GM19372 (cell line): ENCODE measurements around the gene NEURL1.
"Not testable (repeated sequence)": the region's sequence is repeated elsewhere in the genome, so short reads cannot be mapped to it uniquely, and the experiment has no call there.

Experiments used
- ATAC-seq: cut with Tn5 transposase; IDR thresholded peaks from one replicate; pipeline ENCODE4 v1.9.1; 2021; ENCODE audit warnings: mild to moderate bottlenecking, low read depth, moderate library complexity; ENCODE audit not compliant: unreplicated experiment

The NEURL1 gene

GRCh38 chr10:103512591-103513379 lies 19.3 kb downstream of the NEURL1 start:
- no peak for ATAC-seq

GRCh38 chr10:103513380-103514060 lies 20.0 kb downstream of the NEURL1 start:
- no peak for ATAC-seq

GRCh38 chr10:103514244-103514643 lies 20.7 kb downstream of the NEURL1 start:
- ATAC-seq, result no peak

GRCh38 chr10:103517234-103518085 lies 24.0 kb downstream of the NEURL1 start:
- ATAC-seq, result no peak

GRCh38 chr10:103519798-103520197 lies 26.3 kb downstream of the NEURL1 start:
- ATAC-seq, result no peak

GRCh38 chr10:103522006-103522405 lies 28.5 kb downstream of the NEURL1 start:
- not testable (repeated sequence) for ATAC-seq

GRCh38 chr10:103523683-103524082 lies 30.2 kb downstream of the NEURL1 start:
- no peak for ATAC-seq

- ATAC-seq, result no peak
Measured at GRCh38 chr10:103525901-103526300, 32.4 kb downstream of the NEURL1 start.

- ATAC-seq, result not testable (repeated sequence)
Measured at GRCh38 chr10:103527476-103527875, 34.0 kb downstream of the NEURL1 start.

- no peak for ATAC-seq
Measured at GRCh38 chr10:103528549-103528948, 35.0 kb downstream of the NEURL1 start.

GRCh38 chr10:103529539-103529938 lies 36.0 kb downstream of the NEURL1 start:
- ATAC-seq, result no peak

- no peak for ATAC-seq
Measured at GRCh38 chr10:103533827-103534226, 40.3 kb downstream of the NEURL1 start.

GRCh38 chr10:103534621-103535498 lies 41.4 kb downstream of the NEURL1 start:
- no peak for ATAC-seq

- no peak for ATAC-seq
Measured at GRCh38 chr10:103535595-103535994, 42.1 kb downstream of the NEURL1 start.

GRCh38 chr10:103539751-103540150 lies 46.2 kb downstream of the NEURL1 start:
- no peak for ATAC-seq

GRCh38 chr10:103540722-103541121 lies 47.2 kb downstream of the NEURL1 start:
- ATAC-seq, result no peak

GRCh38 chr10:103541616-103542015 lies 48.1 kb downstream of the NEURL1 start:
- no peak for ATAC-seq

- ATAC-seq, result peak; percentile 59
Measured at GRCh38 chr10:103542764-103543616, 49.5 kb downstream of the NEURL1 start.
